ENCODE results near the gene ABCD3.

DNA sequence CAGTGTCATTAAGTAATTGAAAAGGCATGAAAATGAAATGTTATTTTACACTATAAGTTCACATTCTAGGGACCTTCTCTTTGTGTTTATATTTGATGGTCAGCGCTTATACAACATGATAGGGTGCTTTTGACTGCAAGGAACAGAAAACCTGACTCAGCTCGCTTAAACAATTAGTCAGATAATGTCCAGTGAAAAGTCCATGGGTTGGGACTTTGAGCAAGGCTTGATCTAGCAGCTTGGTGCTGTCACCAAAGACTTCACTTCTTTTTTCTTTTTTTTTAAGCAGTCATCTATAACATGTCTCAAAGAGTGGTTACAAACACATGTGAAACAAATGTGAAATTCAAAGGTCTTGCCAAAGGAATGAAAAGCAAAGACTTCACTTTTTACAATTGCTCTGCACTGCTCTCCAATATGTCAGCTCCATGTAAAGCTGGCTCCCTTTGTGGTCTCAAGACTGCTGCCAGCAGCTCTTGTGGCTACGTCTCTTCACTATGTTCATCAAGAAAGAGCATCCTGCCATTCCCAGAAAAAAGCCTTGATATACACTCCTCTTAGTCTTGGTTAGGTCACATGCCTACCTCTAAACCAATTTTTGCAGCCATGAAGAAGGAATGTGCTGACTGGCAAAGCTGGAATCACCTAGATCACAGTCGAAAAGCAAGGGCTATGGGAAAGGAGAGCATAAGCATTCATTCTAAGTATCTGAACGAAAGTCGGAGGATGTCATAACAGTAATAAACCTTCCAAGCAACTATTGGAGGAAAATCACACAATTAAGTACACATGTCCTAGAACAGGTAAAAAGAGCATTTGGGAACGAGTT lies 108.2 kb downstream of the ABCD3 start:
- TF ChIP-seq, protein P1, sequence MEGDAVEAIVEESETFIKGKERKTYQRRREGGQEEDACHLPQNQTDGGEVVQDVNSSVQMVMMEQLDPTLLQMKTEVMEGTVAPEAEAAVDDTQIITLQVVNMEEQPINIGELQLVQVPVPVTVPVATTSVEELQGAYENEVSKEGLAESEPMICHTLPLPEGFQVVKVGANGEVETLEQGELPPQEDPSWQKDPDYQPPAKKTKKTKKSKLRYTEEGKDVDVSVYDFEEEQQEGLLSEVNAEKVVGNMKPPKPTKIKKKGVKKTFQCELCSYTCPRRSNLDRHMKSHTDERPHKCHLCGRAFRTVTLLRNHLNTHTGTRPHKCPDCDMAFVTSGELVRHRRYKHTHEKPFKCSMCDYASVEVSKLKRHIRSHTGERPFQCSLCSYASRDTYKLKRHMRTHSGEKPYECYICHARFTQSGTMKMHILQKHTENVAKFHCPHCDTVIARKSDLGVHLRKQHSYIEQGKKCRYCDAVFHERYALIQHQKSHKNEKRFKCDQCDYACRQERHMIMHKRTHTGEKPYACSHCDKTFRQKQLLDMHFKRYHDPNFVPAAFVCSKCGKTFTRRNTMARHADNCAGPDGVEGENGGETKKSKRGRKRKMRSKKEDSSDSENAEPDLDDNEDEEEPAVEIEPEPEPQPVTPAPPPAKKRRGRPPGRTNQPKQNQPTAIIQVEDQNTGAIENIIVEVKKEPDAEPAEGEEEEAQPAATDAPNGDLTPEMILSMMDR (IDR thresholded peaks at IDR 0.05), result no peak
- TF ChIP-seq POLR2A (IDR thresholded peaks at IDR 0.05), result no peak
